SHP77 treated with DMSO at 0.1 percent for 48 hours (cell line): ENCODE results near the gene GDF11.
"Not testable (repeated sequence)": the region's sequence is repeated elsewhere in the genome, so short reads cannot be mapped to it uniquely, and the experiment has no call there.

Experiments used
- DNase-seq: peaks from one replicate; lab custom pipeline; 2025; lab: John Stamatoyannopoulos, UW

Gene GDF11

GRCh38 chr12:55741931-55742680 is 816 bp upstream of the GDF11 start:
- DNase-seq: no peak

GRCh38 chr12:55743406-55744339 is 751 bp downstream of the GDF11 start:
- DNase-seq: no peak

- no peak for DNase-seq
Measured at GRCh38 chr12:55744340-55745030, 1.6 kb downstream of the GDF11 start.

GRCh38 chr12:55745361-55746173 is 2.6 kb downstream of the GDF11 start:
- DNase-seq: no peak

- no peak for DNase-seq
Measured at GRCh38 chr12:55746174-55746912, 3.4 kb downstream of the GDF11 start.

GRCh38 chr12:55746913-55747231 is 4.0 kb downstream of the GDF11 start:
- DNase-seq: no peak

- no peak for DNase-seq
Measured at GRCh38 chr12:55748230-55748993, 5.5 kb downstream of the GDF11 start.

- DNase-seq: no peak
Measured at GRCh38 chr12:55755246-55755645, 12.3 kb downstream of the GDF11 start.

- no peak for DNase-seq
Measured at GRCh38 chr12:55757701-55758100, 14.8 kb downstream of the GDF11 start.

GRCh38 chr12:55758575-55758974 is 15.7 kb downstream of the GDF11 start:
- not testable (repeated sequence) for DNase-seq

- no peak for DNase-seq
Measured at GRCh38 chr12:55760663-55761062, 17.7 kb downstream of the GDF11 start.

- DNase-seq: no peak
Measured at GRCh38 chr12:55762646-55763045, 19.7 kb downstream of the GDF11 start.

- no peak for DNase-seq
Measured at GRCh38 chr12:55765736-55766290, 22.9 kb downstream of the GDF11 start.

- DNase-seq: no peak
Measured at GRCh38 chr12:55767156-55767555, 24.2 kb downstream of the GDF11 start.

- no peak for DNase-seq
Measured at GRCh38 chr12:55771736-55772135, 28.8 kb downstream of the GDF11 start.

- no peak for DNase-seq
Measured at GRCh38 chr12:55777856-55778255, 34.9 kb downstream of the GDF11 start.

GRCh38 chr12:55780685-55781084 is 37.8 kb downstream of the GDF11 start:
- DNase-seq: no peak

GRCh38 chr12:55788546-55788945 is 45.6 kb downstream of the GDF11 start:
- DNase-seq: no peak

GRCh38 chr12:55789171-55789570 is 46.2 kb downstream of the GDF11 start:
- DNase-seq: no peak

- no peak for DNase-seq
Measured at GRCh38 chr12:55789893-55790292, 47.0 kb downstream of the GDF11 start.
